ENCODE data around the gene CEP164.
"Not testable (repeated sequence)": the region's sequence is repeated elsewhere in the genome, so short reads cannot be mapped to it uniquely, and the experiment has no call there.

The CEP164 gene

DNA sequence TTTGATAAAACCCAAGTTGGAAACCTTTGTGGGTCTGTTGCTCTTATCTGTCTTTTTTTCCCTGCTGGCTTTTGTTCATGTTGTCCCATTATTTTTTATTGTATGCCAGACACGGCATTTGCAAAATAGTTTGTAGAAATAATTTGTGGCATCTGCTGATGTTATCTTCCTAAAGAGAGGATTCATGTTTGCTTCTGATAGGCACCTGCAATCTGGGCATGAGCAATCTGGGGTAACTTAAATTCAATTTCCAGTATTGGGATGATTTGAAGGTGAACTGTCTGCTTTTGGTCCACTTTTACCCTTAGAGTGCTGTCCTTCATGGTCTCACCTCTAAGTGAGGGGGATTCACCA lies 126.9 kb downstream of the CEP164 start:
- H3K4me1 ChIP-seq (ENCODE audit: low read depth, poor library complexity, severe bottlenecking) = no peaks in the 10 kb centered on the region
- H3K27ac ChIP-seq = no peak overlapping the region
- no peak overlapping the region for H2AFZ ChIP-seq (ENCODE audit: low read depth)
- no peak overlapping the region for H3K9ac ChIP-seq
- no peaks in the 10 kb centered on the region for H3K79me2 ChIP-seq (ENCODE audit: insufficient read depth, low read depth)
- no peaks in the 10 kb centered on the region for H3K36me3 ChIP-seq (ENCODE audit: insufficient read depth)
- no peak overlapping the region for H3K4me3 ChIP-seq (IDR thresholded peaks at IDR 0.05; ENCODE audit: insufficient read depth, low read depth, low read length)
- H4K20me1 ChIP-seq (ENCODE audit: insufficient read depth) = no peaks in the 10 kb centered on the region
- no peaks in the 10 kb centered on the region for H3K27me3 ChIP-seq (ENCODE audit: insufficient read depth, low read depth)
- H3K4me2 ChIP-seq = no peak overlapping the region
- TF ChIP-seq, protein P1, sequence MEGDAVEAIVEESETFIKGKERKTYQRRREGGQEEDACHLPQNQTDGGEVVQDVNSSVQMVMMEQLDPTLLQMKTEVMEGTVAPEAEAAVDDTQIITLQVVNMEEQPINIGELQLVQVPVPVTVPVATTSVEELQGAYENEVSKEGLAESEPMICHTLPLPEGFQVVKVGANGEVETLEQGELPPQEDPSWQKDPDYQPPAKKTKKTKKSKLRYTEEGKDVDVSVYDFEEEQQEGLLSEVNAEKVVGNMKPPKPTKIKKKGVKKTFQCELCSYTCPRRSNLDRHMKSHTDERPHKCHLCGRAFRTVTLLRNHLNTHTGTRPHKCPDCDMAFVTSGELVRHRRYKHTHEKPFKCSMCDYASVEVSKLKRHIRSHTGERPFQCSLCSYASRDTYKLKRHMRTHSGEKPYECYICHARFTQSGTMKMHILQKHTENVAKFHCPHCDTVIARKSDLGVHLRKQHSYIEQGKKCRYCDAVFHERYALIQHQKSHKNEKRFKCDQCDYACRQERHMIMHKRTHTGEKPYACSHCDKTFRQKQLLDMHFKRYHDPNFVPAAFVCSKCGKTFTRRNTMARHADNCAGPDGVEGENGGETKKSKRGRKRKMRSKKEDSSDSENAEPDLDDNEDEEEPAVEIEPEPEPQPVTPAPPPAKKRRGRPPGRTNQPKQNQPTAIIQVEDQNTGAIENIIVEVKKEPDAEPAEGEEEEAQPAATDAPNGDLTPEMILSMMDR (conservative IDR thresholded peaks at IDR 0.05; ENCODE audit: low read depth, low read length) = no peak

GRCh38 chr11:117456027-117456720 lies 128.5 kb downstream of the CEP164 start:
- Histone ChIP-seq H3K4me2 (no peak overlapping the region), H3K4me3 (IDR thresholded peaks at IDR 0.05; ENCODE audit: insufficient read depth, low read depth, low read length) (no peak overlapping the region), H3K27me3 (ENCODE audit: insufficient read depth, low read depth) (no peaks in the 10 kb centered on the region), H3K79me2 (ENCODE audit: insufficient read depth, low read depth) (no peaks in the 10 kb centered on the region), H3K27ac (no peak overlapping the region), H3K4me1 (ENCODE audit: low read depth, poor library complexity, severe bottlenecking) (no peaks in the 10 kb centered on the region), H3K9ac (no peak overlapping the region), H2AFZ (ENCODE audit: low read depth) (no peak overlapping the region), H4K20me1 (ENCODE audit: insufficient read depth) (no peaks in the 10 kb centered on the region), H3K36me3 (ENCODE audit: insufficient read depth) (no peaks in the 10 kb centered on the region)
- TF ChIP-seq, protein P1 (conservative IDR thresholded peaks at IDR 0.05; ENCODE audit: low read depth, low read length) = no peak

DNA sequence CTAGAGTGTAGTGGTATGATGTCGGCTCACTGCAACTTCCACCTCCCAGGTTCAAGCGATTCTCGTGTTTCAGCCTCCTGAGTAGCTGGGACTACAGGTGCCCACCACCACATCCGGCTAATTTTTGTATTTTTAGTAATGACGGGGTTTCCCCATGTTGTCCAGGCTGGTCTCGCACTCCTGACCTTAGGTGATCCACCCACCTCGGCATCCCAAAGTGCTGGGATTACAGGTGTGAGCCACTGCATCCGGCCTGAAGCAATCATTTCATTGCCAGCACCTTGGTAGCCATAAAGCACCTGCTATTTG lies 129.0 kb downstream of the CEP164 start:
- H3K27me3 ChIP-seq (ENCODE audit: insufficient read depth, low read depth); H3K4me1 ChIP-seq (ENCODE audit: low read depth, poor library complexity, severe bottlenecking); H2AFZ ChIP-seq (ENCODE audit: low read depth); H3K9ac ChIP-seq; H3K36me3 ChIP-seq (ENCODE audit: insufficient read depth); H4K20me1 ChIP-seq (ENCODE audit: insufficient read depth); H3K79me2 ChIP-seq (ENCODE audit: insufficient read depth, low read depth); H3K4me3 ChIP-seq (IDR thresholded peaks at IDR 0.05; ENCODE audit: insufficient read depth, low read depth, low read length); H3K4me2 ChIP-seq; H3K27ac ChIP-seq: not testable (repeated sequence)

- Histone ChIP-seq H3K36me3 (ENCODE audit: insufficient read depth) (no peaks in the 10 kb centered on the region), H3K9ac (no peak overlapping the region), H3K79me2 (ENCODE audit: insufficient read depth, low read depth) (no peaks in the 10 kb centered on the region), H3K4me1 (ENCODE audit: low read depth, poor library complexity, severe bottlenecking) (no peaks in the 10 kb centered on the region), H3K4me2 (no peak overlapping the region), H3K27ac (no peak overlapping the region), H3K4me3 (IDR thresholded peaks at IDR 0.05; ENCODE audit: insufficient read depth, low read depth, low read length) (no peak overlapping the region), H4K20me1 (ENCODE audit: insufficient read depth) (no peaks in the 10 kb centered on the region), H3K27me3 (ENCODE audit: insufficient read depth, low read depth) (no peaks in the 10 kb centered on the region), H2AFZ (ENCODE audit: low read depth) (no peak overlapping the region)
- TF ChIP-seq, protein P1 (conservative IDR thresholded peaks at IDR 0.05; ENCODE audit: low read depth, low read length) = no peak
Observed at GRCh38 chr11:117457031-117457785, 129.6 kb downstream of the CEP164 start.

DNA sequence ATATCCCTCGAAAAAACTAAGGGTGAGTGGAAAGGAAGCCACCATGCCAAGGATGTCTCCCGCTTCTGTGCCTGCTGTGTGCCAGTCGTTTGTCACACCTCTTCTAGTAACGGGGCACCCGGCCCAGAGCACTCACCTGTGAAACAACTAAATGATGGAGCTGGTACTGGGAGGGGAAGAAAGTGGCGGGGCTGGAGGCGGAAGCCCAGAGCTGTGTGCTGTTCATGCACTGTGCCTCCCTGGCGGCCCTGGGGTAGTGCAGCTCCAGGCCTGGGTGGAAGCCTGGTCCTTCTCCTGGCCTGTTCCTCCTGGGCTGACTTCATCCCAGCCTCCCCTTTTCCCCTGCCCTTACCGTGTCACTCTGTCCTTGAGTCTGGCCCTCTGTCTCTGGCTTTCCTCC lies 130.2 kb downstream of the CEP164 start:
- H3K4me3 ChIP-seq (IDR thresholded peaks at IDR 0.05; ENCODE audit: insufficient read depth, low read depth, low read length) = no peak overlapping the region
- no peak overlapping the region for H3K9ac ChIP-seq
- no peak overlapping the region for H2AFZ ChIP-seq (ENCODE audit: low read depth)
- H3K79me2 ChIP-seq (ENCODE audit: insufficient read depth, low read depth) = no peaks in the 10 kb centered on the region
- no peaks in the 10 kb centered on the region for H3K27me3 ChIP-seq (ENCODE audit: insufficient read depth, low read depth)
- H3K4me2 ChIP-seq = no peak overlapping the region
- no peak overlapping the region for H3K27ac ChIP-seq
- no peaks in the 10 kb centered on the region for H4K20me1 ChIP-seq (ENCODE audit: insufficient read depth)
- TF ChIP-seq, protein P1 (conservative IDR thresholded peaks at IDR 0.05; ENCODE audit: low read depth, low read length) = no peak
- no peaks in the 10 kb centered on the region for H3K4me1 ChIP-seq (ENCODE audit: low read depth, poor library complexity, severe bottlenecking)
- no peaks in the 10 kb centered on the region for H3K36me3 ChIP-seq (ENCODE audit: insufficient read depth)

Measured in KMS-11 (cell line).